ENCODE results near the gene SZT2. TPM values are rescaled to one million over a fixed set of nuclear protein-coding genes. Genes with fewer than 3 reads are reported as not detected.

SZT2 gene
- total RNA-seq, 2 donors from 2014 or later: 25.9 to 61.6 TPM

DNA sequence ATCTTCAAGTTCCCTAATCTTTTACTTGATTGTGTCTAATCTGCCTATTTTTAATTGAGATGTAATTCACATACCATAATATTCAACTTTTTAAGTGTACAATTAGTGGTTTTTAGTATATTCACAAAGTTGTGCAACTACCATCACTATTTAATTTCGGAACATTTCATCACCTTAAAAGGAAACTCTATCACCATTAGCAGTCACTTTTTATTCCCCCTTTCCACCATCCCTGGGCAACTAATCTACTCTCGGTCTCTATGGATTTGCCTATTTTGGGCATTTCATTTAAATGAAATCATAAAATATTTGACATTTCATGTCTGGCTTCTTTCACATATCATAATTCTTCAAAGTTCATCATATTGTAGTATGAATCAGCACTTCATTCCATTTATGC is 94.7 kb downstream of the SZT2 start:
- WGBS, 2 donors: 79 to 96% methylated on average over 2 of the region's 2 CpGs
- H3K27ac ChIP-seq: no peak overlapping the region
- no peaks in the 10 kb centered on the region for H3K4me1 ChIP-seq
- intact Hi-C loops (cut with DNase I): no loop called here
- DNase-seq (no peak), ATAC-seq (no peak)
- no peaks in the 10 kb centered on the region for H3K27me3 ChIP-seq
- TF ChIP-seq POLR2A (IDR thresholded peaks at IDR 0.05): no peak
- TF ChIP-seq, protein P1, sequence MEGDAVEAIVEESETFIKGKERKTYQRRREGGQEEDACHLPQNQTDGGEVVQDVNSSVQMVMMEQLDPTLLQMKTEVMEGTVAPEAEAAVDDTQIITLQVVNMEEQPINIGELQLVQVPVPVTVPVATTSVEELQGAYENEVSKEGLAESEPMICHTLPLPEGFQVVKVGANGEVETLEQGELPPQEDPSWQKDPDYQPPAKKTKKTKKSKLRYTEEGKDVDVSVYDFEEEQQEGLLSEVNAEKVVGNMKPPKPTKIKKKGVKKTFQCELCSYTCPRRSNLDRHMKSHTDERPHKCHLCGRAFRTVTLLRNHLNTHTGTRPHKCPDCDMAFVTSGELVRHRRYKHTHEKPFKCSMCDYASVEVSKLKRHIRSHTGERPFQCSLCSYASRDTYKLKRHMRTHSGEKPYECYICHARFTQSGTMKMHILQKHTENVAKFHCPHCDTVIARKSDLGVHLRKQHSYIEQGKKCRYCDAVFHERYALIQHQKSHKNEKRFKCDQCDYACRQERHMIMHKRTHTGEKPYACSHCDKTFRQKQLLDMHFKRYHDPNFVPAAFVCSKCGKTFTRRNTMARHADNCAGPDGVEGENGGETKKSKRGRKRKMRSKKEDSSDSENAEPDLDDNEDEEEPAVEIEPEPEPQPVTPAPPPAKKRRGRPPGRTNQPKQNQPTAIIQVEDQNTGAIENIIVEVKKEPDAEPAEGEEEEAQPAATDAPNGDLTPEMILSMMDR (IDR thresholded peaks at IDR 0.05): no peak
- H3K4me3 ChIP-seq: no peak overlapping the region
- no peaks in the 10 kb centered on the region for H3K36me3 ChIP-seq (replicated peaks in 1 of 2; ENCODE audit: insufficient read depth in 1 of 2, low read depth in 2 of 2)
- no peaks in the 10 kb centered on the region for H3K9me3 ChIP-seq

DNA sequence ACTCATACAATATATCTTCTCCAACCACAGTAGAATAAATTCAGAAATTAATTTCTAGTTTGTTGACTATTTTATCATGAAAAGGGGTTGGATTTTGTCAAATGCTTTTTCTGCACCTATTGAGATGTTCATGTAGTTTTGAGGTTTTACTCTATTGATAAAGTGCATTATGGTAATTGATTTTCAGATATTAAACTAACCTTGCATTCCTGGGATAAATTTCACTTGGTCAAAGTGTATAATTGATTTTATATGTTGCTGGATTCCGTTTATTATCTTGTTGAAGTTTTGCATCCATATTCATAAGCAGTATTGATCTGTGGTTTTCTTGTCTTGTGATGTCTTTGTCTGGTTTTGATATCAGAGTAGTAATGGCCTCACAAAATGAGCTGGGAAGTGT is 98.5 kb downstream of the SZT2 start:
- intact Hi-C loops (cut with DNase I): no loop called here
- H3K9me3 ChIP-seq: no peaks in the 10 kb centered on the region
- no peaks in the 10 kb centered on the region for H3K27me3 ChIP-seq
- H3K4me1 ChIP-seq: no peaks in the 10 kb centered on the region
- H3K36me3 ChIP-seq (replicated peaks in 1 of 2; ENCODE audit: insufficient read depth in 1 of 2, low read depth in 2 of 2): no peaks in the 10 kb centered on the region
- ATAC-seq: no peak
- 46 to 48% methylated on average over 1 of the region's 1 CpG for WGBS, 2 donors
- TF ChIP-seq, protein P1 (IDR thresholded peaks at IDR 0.05): no peak
- no peak for TF ChIP-seq POLR2A (IDR thresholded peaks at IDR 0.05)
- no peak overlapping the region for H3K4me3 ChIP-seq
- no peak for DNase-seq
- H3K27ac ChIP-seq: no peak overlapping the region

DNA sequence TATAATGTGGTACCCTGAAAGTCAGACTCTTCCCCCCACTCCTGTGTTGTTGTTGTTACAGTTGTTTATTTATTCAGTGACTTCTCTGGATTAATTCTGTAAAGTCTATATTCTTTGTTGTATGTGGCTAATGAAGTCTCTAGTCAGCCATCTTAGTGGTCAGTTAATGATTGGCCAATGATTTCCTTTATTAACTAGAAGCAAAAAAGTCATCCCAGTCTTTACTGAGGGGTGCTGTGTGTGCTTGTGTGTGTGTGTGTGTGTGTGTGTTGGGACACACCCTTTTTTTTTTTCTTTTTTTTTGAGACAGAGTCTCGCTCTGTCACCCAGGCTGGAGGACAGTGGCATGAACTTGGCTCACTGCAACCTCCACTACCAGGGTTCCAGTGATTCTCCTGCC is 101.4 kb downstream of the SZT2 start:
- no peaks in the 10 kb centered on the region for H3K9me3 ChIP-seq
- H3K36me3 ChIP-seq (replicated peaks in 1 of 2; ENCODE audit: insufficient read depth in 1 of 2, low read depth in 2 of 2): no peaks in the 10 kb centered on the region
- ATAC-seq (no peak), DNase-seq (no peak)
- no peak overlapping the region for H3K27ac ChIP-seq
- 100% methylated on average over 1 of the region's 1 CpG for whole genome bisulfite sequencing, 2 donors
- intact Hi-C loops (cut with DNase I): no loop called here
- H3K27me3 ChIP-seq: no peaks in the 10 kb centered on the region
- H3K4me3 ChIP-seq: no peak overlapping the region
- H3K4me1 ChIP-seq: no peaks in the 10 kb centered on the region
- no peak for TF ChIP-seq POLR2A (IDR thresholded peaks at IDR 0.05)
- TF ChIP-seq, protein P1 (IDR thresholded peaks at IDR 0.05): no peak

DNA sequence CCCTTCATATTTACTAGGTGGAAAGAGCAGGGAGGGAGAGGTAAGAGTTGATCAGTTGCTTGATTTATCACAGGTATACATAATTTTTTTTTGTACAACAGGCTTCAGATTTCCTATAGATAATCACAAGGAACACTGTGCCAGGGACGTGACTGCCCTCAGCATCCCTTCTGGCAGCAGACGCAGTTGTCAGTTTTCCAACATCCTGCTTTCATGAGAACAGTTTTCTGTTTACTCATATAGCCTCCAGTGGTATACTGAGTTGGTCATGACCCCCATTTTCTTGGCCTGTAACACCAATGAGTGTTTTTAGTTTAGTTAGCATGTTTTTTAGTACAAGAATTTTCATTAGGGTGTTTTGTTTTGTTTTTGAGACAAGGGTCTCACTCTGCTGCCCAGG is 103.1 kb downstream of the SZT2 start:
- no peak overlapping the region for H3K4me3 ChIP-seq
- H3K27ac ChIP-seq: no peak overlapping the region
- H3K9me3 ChIP-seq: no peaks in the 10 kb centered on the region
- no peak for ATAC-seq
- DNase-seq: no peak
- no peaks in the 10 kb centered on the region for H3K27me3 ChIP-seq
- no peak for TF ChIP-seq POLR2A (IDR thresholded peaks at IDR 0.05)
- TF ChIP-seq, protein P1 (IDR thresholded peaks at IDR 0.05): no peak
- H3K4me1 ChIP-seq: no peaks in the 10 kb centered on the region
- WGBS, 2 donors: 66 to 84% methylated on average over 2 of the region's 2 CpGs
- intact Hi-C loops (cut with DNase I): no loop called here
- H3K36me3 ChIP-seq (replicated peaks in 1 of 2; ENCODE audit: insufficient read depth in 1 of 2, low read depth in 2 of 2): no peaks in the 10 kb centered on the region

DNA sequence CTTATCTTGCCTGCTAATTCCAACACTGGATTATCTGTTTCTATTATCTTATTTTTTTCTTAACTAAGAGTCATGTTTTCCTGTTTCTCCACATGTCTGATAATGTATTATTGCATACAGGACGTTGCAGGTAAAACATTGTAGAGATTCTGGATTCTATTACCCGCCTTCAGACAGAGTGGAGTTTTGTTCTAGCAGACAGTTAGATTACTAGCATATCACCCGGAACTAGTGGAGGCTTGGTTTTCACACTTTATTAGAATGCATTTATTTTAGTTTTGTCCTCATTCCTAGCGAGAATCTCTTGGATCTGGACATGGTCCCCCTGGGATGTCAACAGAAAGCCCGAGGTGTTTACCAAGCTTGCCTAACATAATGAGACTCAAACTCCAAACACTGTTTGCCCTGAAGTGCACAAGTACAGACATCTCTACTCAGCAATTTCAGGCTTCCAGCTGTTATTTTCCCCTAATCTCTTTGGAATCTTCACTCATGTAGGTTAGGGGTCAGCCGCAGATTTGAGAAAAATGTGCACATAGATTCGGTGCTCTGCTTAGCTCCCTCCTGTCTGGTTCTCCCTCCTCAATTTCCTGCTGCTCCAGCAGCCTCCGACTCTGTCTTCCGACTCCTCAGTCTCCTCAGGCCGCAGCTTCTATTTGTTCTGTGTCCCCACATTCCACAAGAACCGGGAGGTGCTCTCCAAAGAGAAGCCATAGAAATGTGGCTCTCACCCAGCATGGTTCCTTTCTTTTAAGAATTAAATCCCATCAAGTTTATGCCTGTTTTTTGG is 104.2 kb downstream of the SZT2 start:
- intact Hi-C loops (cut with DNase I): no loop called here
- no peak overlapping the region for H3K4me3 ChIP-seq
- H3K36me3 ChIP-seq (replicated peaks in 1 of 2; ENCODE audit: insufficient read depth in 1 of 2, low read depth in 2 of 2): no peaks in the 10 kb centered on the region
- H3K27me3 ChIP-seq: no peaks in the 10 kb centered on the region
- ATAC-seq (no peak), DNase-seq (no peak)
- H3K4me1 ChIP-seq: no peaks in the 10 kb centered on the region
- TF ChIP-seq, protein P1 (IDR thresholded peaks at IDR 0.05): no peak
- TF ChIP-seq POLR2A (IDR thresholded peaks at IDR 0.05): no peak
- WGBS, 2 donors: 67 to 73% methylated on average over 11 of the region's 11 CpGs
- H3K27ac ChIP-seq: no peak overlapping the region
- H3K9me3 ChIP-seq: no peaks in the 10 kb centered on the region
